ENCODE measurements around the gene AGPAT1. TPM values are rescaled to one million over a fixed set of nuclear protein-coding genes. Genes with fewer than 3 reads are reported as not detected.

The AGPAT1 gene
- total and polyA plus RNA-seq, 2 of the 13 experiments (the other 11 are each of a cell fraction or from before 2014, with no cell fraction given) = 51.3 to 139 TPM

DNA sequence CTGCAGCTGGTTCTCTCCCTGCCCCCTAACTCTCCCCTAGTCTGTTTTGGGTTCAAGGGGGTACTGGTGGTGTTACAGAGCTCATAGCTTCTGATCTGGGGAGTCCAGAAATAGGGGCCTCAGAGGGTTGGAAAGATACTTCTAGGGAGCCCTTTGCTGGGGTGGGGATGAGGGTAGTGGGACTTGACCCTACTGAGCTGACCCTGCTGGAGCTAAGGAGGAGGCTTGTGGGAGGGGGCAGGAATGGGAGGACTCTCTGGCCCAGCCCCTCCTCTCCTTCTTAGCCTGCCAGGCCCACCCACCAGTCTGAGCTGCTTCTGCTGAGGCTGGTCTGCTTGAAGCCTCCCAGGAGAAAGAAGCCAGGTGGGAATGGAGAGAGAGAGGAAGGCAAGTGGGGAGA is 11.6 kb downstream of the AGPAT1 start, which contains the start of gene EGFL8:
TSS of gene EGFL8 (plus strand) at position 301 of the 400 bp plus-strand sequence. CDS start 1,571 bp downstream, outside the sequence.
- CTCF ChIA-PET (ENCODE audit: low intra/inter-chr PET ratio, low total read pairs) = no interaction called here
- H3K4me2 ChIP-seq (ENCODE audit: low read depth, low read length) = no peak within 1 kb of the TSS
- H3K79me2 ChIP-seq (ENCODE audit: insufficient read depth, low read length) = no peaks in the 10 kb centered on the region
- no peak within 1 kb of the TSS for H3K4me3 ChIP-seq (replicated peaks in 1 of 3; ENCODE audit: insufficient read depth in 1 of 3, low read depth in 2 of 3, low read length in 3 of 3)
- FAIRE-seq (no peak), DNase-seq (ENCODE audit: low spot score) (no peak), ATAC-seq (no peak)
- POLR2A ChIA-PET = interaction anchor here (1.2 kb wide), 1 partner anchor 10 kb away, joined by 3 read pairs; no protein-coding TSS in a partner anchor
- H3K9me3 ChIP-seq (ENCODE audit: low read length) = no peaks in the 10 kb centered on the region
- in situ Hi-C loops (cut with HindIII; ENCODE audit: extremely low pct_ligation_motif_present, low pct_unique_long_range_greater_than_20kb) (no loop called here), intact Hi-C loops (cut with micrococcal nuclease; ENCODE audit: unreplicated experiment) (no loop called here)
- H2AFZ ChIP-seq (ENCODE audit: low read length) = no peak within 1 kb of the TSS
- no peak within 1 kb of the TSS for H3K27ac ChIP-seq (ENCODE audit: extremely low read length, insufficient read depth, low read length)
- H3K27me3 ChIP-seq (ENCODE audit: control insufficient read depth in 1 of 2, insufficient read depth in 2 of 2, low read length in 2 of 2) = no peaks in the 10 kb centered on the region
- H4K20me1 ChIP-seq (ENCODE audit: insufficient read depth, low read length) = no peaks in the 10 kb centered on the region
- TF ChIP-seq, protein P1, sequence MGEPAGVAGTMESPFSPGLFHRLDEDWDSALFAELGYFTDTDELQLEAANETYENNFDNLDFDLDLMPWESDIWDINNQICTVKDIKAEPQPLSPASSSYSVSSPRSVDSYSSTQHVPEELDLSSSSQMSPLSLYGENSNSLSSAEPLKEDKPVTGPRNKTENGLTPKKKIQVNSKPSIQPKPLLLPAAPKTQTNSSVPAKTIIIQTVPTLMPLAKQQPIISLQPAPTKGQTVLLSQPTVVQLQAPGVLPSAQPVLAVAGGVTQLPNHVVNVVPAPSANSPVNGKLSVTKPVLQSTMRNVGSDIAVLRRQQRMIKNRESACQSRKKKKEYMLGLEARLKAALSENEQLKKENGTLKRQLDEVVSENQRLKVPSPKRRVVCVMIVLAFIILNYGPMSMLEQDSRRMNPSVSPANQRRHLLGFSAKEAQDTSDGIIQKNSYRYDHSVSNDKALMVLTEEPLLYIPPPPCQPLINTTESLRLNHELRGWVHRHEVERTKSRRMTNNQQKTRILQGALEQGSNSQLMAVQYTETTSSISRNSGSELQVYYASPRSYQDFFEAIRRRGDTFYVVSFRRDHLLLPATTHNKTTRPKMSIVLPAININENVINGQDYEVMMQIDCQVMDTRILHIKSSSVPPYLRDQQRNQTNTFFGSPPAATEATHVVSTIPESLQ (CRISPR knock-in tag; conservative IDR thresholded peaks at IDR 0.05) = no peak
- TF ChIP-seq MXI1 (IDR thresholded peaks at IDR 0.05; ENCODE audit: borderline replicate concordance, low read depth, low read length) (no peak), HDAC1 (CRISPR knock-in tag; IDR thresholded peaks at IDR 0.05) (no peak), BORCS8-MEF2B (CRISPR knock-in tag; IDR thresholded peaks at IDR 0.05) (no peak), ZNF616 (CRISPR knock-in tag; IDR thresholded peaks at IDR 0.05; ENCODE audit: low read depth) (no peak)
- TF ChIP-seq, protein P2, sequence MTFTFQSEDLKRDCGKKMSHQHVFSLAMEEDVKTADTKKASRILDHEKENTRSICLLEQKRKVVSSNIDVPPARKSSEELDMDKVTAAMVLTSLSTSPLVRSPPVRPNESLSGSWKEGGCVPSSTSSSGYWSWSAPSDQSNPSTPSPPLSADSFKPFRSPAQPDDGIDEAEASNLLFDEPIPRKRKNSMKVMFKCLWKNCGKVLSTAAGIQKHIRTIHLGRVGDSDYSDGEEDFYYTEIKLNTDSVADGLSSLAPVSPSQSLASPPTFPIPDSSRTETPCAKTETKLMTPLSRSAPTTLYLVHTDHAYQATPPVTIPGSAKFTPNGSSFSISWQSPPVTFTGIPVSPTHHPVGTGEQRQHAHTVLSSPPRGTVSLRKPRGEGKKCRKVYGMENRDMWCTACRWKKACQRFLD (CRISPR knock-in tag; IDR thresholded peaks at IDR 0.05; ENCODE audit: borderline replicate concordance) = no peak
- TF ChIP-seq, protein P3, sequence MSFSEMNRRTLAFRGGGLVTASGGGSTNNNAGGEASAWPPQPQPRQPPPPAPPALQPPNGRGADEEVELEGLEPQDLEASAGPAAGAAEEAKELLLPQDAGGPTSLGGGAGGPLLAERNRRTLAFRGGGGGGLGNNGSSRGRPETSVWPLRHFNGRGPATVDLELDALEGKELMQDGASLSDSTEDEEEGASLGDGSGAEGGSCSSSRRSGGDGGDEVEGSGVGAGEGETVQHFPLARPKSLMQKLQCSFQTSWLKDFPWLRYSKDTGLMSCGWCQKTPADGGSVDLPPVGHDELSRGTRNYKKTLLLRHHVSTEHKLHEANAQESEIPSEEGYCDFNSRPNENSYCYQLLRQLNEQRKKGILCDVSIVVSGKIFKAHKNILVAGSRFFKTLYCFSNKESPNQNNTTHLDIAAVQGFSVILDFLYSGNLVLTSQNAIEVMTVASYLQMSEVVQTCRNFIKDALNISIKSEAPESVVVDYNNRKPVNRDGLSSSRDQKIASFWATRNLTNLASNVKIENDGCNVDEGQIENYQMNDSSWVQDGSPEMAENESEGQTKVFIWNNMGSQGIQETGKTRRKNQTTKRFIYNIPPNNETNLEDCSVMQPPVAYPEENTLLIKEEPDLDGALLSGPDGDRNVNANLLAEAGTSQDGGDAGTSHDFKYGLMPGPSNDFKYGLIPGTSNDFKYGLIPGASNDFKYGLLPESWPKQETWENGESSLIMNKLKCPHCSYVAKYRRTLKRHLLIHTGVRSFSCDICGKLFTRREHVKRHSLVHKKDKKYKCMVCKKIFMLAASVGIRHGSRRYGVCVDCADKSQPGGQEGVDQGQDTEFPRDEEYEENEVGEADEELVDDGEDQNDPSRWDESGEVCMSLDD (CRISPR knock-in tag; IDR thresholded peaks at IDR 0.05; ENCODE audit: borderline replicate concordance) = no peak
- peaks cover 10 to 38% of the 10 kb centered on the region in 2 experiments for H3K36me3 ChIP-seq (replicated peaks in 1 of 2; ENCODE audit: control insufficient read depth in 1 of 2, insufficient read depth in 2 of 2, low read length in 2 of 2)
- no peaks in the 10 kb centered on the region for H3K4me1 ChIP-seq (ENCODE audit: insufficient read depth, low read length)
- no peak within 1 kb of the TSS for H3K9ac ChIP-seq (ENCODE audit: insufficient read depth, low read depth, low read length)
- no TSS peak for BruUV-seq (replicated peaks)
